HG03064 (cell line): Measurements from ENCODE around the gene RAD51.

Experiments
- ATAC-seq: cut with Tn5 transposase; IDR thresholded peaks from one replicate; pipeline ENCODE4 v1.9.1; 2021; ENCODE audit warnings: low read depth; ENCODE audit not compliant: unreplicated experiment

The RAD51 gene

DNA sequence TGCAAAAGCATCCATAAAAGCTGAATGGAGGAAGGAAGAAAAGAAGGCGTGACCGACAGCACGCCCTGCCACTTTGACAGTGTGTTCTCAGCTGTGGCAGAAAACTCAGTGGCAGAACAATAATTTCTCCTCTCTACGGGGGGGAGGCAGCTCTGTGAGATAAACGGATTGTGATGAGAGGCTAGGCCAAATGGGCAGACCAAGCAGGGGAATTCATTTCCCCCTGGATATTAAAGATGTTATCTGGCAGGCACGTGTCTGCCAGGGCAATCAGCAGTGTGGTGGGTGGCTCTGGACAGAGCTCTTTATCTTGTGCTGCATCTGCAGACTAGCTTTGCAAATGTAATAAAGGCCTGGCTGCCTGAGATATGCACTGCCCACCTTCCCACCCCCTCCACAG lies 62.0 kb downstream of the RAD51 start:
- ATAC-seq = no peak

- ATAC-seq = no peak
These were observed 65.0 kb downstream of the RAD51 start for GRCh38 chr15:40759961-40760360.

DNA sequence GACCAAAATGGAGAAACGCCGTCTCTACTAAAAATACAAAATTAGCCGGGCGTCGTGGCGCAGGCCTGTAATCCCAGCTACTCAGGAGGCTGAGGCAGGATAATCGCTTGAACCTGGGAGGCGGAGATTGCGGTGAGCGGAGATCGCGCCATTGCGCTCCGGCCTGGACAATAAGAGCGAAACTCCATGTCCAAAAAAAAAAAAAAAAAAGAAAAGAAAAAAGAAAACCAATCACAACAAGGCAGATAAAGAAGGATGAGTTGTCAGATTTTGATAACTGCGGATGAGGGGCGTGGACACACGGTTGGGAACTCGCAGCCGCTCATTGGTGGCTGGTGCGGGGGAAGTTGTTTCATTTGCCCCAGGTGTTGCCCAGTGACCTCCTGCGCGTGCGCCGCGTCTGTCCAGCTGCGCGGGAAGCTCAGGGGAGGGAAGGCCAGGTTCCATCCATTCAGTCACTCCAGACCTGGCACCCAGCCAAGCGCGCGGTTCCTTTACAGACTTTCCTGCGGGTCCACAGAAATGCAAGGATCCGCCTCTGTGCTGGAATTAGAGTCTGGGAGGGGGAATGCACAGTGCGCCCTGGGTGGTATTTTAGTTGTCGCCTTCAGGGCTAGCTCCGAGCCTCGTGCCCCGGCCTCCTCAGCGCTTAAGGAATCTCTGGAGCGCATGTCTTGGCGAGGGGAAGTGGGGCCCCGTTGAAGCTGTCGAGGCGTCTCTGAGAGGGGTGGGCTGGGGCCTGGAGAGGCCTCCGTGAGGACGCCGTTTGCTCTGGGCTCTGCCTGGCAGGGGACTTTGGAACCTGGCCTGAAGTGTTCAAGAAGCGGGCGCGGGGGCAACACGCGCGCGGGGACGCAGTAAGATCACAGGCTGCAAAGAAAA lies 68.2 kb downstream of the RAD51 start:
- no peak for ATAC-seq

DNA sequence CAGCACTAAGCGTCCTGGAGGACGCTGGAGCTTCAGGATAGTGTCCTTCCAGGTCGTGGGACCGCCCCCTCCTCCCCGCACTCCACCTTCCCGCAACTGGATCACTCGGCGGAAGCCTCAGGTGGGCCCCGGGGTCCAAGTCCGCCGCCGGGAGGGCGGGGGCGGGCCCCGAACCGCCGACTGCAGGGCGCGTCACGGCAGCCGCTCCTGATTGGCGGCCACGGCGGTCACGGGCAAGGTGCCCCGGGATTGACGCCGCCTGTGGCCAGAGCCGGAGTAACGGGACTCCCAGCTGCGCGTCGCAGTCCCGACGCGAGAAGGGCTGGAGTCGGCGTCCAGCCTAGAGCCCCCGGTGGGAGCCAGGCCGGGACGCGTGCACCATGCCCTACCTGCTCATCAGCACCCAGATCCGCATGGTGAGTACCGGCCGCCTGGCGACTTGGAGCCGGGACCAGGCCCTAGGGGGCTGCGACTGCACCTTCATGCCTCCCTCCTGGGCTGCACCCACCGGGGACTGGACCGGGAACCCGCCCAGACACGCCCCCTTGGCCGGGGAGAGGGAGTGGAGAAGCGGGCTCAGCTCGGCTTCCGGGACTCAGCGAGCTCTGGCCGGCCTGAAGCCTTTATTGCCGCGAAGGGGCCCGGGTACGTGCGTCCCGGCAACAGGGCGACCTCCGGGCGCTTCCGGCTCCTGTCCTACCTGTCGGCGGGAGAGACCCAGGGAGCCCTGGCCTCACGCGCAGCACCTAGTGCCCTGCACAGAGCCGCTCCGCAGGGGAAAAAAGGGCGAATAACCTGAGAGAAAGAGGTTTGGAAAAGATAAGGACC lies 69.0 kb downstream of the RAD51 start, which contains the start of gene GCHFR:
Gene GCHFR, plus strand, starts transcription at position 268 of the 828 bp plus-strand sequence. Its CDS starts 113 bp downstream, at position 381.
- no peak for ATAC-seq

DNA sequence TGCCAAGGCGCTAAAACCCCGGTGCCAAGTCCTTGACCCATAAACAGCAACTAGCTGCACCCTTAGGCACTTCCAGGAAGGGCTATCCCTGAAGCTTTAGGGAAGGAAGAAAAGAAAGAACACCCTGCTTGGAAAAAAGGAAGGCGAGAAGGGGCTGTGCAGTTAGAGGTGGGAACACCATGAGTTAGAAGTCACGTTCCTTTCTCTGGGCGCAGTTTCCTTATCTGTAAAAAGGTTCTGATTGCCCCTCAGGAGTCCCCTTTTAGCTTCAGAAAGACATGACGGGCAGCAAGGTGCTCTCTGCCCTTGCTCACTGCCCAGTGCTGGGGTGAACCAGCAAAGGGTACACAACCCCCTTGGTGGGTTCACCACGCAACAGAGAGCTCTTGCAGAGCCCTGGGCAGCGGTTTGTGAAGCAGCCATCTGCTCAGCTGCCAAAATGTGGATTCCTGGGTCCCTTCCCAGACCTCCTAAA lies 69.7 kb downstream of the RAD51 start:
- ATAC-seq = no peak

DNA sequence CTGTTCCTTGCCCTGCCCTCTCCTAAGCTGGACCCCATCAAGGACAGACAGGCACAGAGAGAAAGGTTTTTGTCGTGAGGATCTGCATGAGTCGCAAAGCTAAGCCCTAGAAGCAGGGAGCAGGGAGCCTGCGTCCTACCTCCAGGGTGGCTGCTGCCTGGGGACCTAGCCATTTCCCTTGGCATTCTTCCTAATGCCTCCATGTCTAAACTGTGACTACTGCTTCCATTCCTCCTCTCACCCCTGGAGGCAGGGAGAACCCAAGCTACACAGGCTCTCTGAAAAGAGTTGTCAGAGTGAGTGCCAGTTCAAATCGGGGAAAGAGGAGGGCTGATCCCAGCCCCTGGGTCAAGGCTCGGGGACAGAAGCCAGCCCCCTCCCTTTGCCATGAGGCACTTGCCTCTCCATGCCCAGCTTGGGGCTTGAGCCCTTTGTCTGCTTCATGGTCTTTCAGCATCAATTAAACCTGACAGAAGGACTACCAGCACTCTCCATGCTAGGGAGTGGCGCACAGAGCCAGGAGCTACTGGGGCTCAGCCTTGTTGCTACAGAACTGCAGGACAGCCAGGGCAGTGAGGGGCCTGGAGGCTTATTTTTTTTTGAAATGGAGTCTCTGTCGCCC lies 71.3 kb downstream of the RAD51 start:
- ATAC-seq = no peak

DNA sequence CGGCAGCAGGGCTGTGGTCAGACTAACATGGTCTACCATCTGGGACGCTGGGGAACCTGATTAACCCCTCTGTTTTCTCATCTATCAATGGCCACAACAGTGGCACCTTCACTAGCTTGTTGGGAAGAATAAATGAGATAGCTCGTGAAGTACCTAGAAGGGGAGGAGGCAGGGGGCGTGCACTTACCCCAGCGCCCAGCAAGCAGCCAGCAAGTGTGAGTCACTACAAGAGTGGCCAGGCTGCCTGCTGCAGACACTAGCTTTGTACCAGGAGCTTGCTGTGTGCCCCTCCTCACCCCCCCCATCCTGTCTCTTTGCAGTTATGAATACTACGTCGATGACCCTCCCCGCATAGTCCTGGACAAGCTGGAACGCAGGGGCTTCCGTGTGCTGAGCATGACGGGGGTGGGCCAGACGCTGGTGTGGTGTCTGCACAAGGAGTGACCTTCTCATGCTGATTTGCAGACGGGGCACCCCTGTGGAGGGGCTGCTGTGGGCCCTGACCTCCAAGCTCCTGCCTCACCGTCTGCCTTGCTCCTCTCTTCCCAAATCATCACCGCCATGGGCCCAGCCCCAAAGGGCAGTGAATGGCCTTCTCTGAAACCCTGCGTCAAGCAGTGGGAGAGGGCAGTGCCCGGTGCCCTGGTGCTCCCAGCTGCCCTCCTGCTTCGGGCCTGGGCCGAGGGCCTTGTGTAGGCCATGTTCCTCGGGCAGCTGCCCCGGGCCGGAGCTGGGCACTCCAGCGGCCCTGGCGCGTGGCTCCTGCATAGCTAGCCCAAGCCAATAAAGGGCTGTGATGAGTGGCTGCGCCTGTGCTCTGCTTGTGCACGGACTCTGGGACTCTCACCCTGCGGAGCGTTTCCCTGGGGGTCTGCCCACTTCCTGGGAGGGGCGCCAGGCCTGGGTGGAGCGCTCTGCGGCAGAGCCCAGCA lies 72.2 kb downstream of the RAD51 start:
- ATAC-seq = no peak

GRCh38 chr15:40767838-40768500 lies 73.0 kb downstream of the RAD51 start:
- no peak for ATAC-seq

DNA sequence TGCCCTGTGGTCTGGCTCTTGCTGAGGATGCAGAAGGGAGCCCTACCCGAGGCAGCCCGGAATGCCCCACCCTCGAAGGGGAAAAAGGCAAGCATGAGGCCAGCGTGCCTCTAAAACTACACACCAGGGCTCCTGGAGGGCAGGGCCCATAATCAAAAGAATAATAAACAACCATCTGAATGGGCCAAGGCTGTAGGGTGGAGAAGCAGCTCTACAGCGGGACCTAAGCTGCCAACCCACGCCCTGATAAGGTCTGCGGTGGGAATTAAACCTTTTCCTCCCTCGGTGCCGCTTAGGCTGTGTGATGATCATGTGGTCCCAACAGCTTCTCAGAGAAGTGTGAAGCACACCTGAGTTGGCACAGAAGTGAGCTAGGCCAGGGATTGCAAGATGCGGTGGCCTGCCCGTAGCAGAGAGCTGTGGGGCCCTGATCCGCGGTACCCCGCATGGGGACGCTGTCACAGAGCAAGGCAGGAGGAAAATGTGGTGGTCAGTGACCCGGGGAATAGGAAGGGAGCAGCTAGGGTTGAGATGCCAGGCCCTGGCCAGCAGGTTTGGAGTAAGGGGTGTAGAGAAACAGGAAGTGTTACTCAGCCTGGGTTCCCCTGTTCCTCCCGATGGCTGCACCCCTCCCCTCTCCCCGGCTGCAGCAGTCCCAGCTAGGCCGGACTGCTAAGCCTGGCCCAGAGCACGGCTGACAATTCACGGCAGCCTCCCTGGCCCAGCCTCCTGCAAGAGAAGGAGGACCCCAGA lies 73.7 kb downstream of the RAD51 start:
- ATAC-seq = no peak

- peak; percentile 34 for ATAC-seq
These were observed 74.5 kb downstream of the RAD51 start, which contains the start of gene C15orf62 for GRCh38 chr15:40769274-40770146. C15orf62 (plus strand) TSS chr15:40769980; CDS start chr15:40770496, 516 bp downstream.

- no peak for ATAC-seq
These were observed 75.3 kb downstream of the RAD51 start for GRCh38 chr15:40770147-40770721.

DNA sequence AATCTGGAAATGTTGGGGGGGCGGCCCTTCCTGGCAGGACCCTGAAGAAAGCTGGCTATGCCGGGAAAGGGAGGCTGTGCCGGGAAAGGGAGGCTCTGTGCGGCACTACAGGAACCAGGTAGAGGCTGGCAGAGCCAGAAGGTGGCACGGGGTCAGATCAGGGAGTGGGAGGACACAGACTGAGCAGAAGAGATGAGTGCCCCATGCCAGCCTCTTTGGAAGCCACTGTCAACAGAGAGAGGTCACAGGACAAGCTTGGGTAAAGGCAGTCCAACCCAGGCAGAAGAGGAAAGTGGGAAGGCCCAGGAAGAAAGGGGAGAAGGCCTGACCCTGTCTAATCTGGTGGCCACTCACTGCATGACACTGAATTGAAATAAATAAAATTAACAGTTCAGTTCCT lies 76.3 kb downstream of the RAD51 start:
- no peak for ATAC-seq

- ATAC-seq = no peak
These were observed 77.0 kb downstream of the RAD51 start for GRCh38 chr15:40772014-40772413.

GRCh38 chr15:40773496-40773895 lies 78.5 kb downstream of the RAD51 start:
- no peak for ATAC-seq

GRCh38 chr15:40773902-40774301 lies 78.9 kb downstream of the RAD51 start:
- no peak for ATAC-seq

DNA sequence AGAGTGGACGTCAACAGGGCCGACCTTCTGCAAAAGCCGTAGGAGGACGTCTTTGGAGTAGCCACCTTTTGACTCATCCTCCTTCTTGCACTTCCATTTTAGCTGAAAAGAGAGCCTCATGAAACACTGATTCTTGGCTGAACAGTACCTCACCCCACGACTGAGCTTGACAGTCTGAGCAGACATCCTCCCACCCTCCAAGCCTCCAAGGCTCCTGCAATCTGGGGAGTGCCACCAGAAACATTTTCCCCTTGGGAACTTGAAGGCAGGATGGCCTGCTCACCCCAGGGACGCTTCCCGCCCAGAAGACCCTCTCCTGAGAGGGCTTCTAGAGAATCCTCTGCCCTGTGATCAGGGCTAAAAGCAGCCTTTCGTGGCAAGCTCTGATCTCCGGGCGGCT lies 80.0 kb downstream of the RAD51 start:
- ATAC-seq = no peak
